CD4-positive, alpha-beta T cell treated with Interferon alpha-2 for 1 hour (primary cell): Measurements from ENCODE around the gene FAM124B.
"Not testable (repeated sequence)": the region's sequence is repeated elsewhere in the genome, so short reads cannot be mapped to it uniquely, and the experiment has no call there.

Experiments
- DNase-seq, 2 donors: peaks; one replicate each; pipeline ENCODE4 v3.0.0-alpha.2; 2020 to 2022

FAM124B gene

DNA sequence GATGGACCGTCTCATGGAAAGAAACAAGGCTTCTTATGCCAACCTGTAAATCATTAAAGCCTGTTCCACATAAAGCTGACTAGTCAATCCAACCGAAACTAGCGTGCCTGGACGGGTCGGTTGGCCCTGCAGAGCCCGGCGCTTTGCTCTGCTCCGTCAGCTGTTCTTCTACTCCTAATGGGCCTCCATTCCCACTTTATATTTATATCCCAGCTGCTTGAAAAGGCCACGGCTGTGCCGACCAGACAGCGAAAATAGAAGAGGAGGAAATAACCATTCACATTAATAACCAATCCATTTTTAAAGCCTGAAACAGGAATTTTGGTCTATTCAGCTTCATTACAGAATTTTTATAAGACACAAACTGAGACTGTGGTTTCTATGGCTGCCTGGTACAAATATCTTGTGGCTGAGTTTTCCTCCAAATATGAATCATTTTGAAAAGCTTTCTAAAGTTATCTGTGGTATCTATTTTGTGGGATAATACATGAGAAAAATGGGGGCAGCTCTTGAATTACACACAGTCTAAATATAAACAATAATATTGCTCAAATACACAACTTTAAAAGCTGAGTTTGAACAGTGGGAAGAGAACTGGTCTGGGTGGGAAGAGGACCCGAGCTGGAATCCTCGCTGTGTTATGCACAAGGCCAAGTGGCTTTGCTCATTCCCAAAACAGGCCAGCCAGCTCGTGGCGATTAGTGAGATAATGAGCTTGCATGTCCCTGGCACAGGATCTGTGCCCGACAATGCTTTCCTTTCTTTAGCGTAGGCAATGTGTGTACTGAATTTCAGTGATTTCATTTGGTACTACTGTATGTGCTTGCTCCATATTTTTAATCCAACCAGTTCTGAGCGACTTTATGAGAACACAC, 10.5 kb upstream of the FAM124B start:
- DNase-seq = no peak

DNA sequence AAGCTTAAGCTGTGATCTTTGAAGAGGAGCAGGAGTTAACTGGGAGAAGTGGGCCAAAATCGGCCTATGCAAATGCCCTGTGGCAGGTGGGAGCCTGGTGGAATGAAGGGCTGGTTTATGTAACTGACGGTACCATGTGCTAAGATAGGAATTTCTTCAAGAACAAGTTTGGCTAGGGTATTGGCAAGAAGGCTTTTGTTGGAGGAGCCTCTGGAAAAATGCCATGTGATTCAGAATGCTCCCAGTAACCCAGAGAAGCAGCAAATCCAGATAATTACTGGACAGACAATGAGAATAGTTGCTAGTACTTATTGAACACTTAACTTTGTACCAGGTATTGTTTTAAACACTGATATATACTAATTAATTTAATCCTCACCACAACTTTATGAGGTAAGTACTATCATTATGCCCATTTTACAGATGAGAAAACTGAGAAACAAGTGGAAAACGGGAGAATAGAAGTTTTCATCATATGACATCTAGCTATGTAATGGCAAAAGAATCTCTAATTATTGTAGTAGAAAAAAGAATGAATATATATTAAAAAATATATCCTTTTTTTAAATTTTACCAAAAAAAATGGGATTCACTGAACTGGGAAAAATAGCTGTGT, 9.1 kb upstream of the FAM124B start:
- DNase-seq = no peak

DNA sequence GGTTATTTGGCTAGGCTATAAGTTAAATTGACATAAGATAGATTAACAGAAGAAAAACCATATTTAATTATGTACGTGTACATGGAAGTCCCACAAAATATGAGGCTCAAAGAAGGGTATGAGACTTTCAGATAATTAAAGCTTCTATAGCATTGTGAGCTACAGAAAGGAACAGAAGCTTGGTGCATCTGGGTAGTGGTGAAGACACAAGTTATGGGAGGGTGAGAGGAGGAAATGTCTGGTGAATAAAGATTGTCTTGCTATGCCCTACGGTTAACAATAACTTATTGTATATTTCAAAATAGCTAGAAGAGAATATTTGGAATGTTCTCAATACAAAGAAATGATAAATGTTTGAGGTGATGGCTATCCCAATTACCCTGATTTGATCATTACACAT, 6.8 kb upstream of the FAM124B start:
- DNase-seq = no peak

DNA sequence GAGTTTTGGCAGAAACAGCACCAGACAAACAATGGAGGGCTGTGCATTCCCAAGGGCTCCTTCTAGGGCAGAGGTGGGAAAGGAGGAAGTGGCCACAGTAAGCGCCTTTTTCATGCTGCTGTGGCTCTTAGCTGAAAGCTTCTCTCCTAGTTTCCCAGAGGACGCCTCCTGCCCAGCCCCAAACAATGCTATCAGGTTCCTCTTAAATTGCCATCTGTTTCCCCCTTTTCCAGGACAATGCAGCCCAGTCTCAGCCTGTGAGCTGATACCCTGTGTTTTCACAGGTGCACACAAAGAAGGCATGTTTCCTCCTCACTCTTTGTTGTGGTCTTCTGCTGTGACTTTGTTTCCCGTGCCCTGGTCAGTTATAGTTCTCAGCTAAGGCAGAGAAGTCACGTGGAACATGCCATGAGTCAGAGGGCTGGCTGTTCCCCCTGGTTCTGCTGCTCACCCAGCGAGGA, 5.4 kb upstream of the FAM124B start:
- no peak for DNase-seq

DNA sequence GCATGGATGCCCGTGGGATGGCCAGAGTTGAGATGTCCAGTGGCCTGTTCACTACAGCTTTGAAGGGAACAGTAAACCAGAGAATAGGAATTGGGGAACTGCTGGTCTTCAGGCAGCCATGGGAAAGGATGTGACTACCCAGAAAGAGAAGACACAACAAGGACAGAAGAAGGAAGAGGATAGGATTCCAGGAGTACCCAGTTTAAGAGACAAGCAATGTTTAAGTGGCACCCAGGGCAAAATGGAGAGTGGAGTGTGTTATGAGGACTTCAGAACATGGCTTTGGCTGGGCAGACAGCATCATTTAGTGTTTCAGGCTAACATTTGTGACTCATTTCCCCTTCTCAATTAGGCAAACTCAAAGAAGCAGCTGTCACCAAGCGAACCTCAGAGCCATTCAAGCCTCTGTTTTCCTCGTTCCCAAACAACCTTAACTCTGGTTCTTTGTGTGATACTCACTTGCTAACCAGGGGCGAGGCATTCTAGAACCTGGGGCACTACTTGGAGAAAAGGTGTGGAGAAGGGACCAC, 4.0 kb upstream of the FAM124B start:
- no peak for DNase-seq

DNA sequence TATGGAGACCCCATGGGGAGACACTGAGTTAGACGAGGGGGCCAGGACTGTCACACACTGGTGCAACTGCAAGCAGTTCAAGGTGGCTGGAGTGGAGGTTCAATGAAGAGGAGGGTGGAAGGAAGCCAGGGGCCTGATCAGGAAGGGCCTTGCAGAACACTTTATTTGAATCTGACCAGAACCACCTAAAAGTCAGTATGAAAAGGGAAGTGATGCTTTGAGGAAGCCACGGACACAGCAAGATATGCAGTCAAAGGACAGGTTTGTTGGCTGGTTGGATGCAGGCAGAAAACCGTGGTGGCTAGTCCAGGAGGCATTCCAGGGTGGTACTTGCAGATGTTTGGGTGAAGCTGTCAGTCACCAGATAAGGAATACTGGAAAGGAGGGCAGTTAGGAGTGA, 3.5 kb upstream of the FAM124B start:
- DNase-seq = no peak

DNA sequence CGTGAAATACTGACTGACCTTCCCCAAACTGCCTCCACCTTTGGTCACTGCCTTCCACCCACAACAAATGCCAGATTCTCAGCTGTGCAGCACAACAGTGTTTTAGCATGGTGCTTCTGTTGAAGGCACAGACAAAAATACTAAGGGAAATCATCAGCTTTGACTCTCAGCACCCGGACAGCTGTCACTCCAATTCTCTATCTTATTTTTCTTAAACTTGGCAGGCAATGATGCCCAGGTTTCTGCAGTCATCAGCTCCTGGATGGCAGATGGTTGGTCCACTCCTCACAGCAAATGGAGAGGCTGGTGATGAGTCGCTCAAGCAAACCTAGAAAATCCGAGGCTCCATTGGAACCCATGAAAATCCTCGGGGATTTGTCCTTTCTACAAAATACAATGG, 2.9 kb upstream of the FAM124B start:
- no peak for DNase-seq

DNA sequence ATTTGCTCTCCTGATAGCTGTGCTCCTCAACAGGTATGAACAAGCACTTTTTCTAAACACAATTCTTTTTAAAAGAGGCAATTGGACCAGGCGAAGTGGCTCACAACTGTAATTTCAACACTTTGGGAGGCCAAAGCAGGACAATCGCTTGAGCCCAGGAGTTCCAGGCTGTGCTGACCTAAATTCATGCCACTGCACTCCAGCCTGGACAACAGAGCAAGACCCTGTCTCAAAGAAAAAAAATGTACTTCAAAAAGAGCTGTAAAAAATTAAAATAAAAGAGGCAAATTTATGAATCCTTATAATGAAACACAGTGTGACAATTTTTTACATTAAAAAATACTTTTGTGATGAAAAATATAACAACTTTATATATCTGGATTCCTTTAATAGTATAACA, 1.8 kb upstream of the FAM124B start:
- DNase-seq = no peak

DNA sequence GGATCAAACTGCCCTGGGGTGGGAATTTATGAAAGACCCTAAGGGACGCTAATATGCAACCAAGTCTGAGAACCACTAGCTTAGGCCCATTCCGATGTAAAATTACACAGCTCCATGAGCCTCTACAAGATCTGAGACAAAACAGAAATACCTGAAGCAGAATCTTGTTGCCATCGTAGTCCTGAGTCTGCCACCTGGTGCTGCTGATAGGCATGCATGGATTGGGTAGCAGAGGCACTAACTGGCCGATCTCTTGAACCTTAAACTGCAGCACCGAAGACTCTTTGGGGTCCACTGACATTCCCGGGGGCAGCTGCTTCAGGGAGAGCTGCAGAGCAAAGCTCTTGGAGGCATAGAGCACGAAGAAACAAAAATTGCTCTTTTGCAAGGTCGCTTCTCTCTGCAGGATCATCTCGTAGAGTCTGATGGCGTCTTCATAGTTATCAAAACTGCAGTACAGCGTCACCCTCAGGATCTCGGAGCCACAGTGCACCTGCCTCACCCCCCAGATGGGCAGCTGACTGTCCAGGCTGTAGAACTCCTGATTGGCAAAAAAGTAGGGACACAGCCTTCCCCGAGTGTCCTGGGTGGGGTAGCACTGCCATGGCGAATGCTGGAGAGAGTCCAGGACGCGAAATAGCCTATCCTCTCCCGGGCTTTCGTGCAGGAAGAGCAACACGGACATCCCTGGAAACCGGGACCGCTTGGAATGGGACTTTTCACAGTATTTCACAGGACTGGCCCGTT, 848 bp downstream of the FAM124B start:
- DNase-seq = no peak

DNA sequence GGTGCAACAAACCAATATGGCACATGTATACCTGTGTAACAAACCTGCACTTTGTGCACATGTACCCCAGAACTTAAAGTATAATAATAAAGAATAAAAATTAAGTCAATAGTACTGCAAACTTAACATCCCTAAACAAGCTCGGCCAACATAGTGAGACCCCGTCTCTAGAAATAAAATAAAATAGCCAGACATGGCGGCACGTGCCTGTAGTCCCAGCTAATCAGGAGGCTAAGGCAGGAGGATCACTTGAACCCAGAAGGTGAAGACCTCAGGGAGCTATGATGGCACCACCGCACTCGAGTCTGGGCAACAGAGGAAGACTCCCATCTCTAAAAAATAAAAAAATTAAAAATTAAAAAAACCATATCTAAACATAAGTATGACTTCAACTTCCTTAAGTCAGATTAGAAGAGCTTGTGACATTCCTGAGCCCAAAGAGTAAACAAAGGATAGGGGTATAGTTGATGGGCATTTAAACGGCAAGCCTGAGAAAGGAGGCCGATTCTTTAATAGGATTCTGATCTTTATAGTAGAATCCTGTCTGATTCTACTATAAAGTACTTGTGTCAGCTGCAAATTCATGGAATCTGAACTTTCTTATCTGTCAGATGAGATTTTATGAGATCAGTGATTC, 1.6 kb downstream of the FAM124B start:
- no peak for DNase-seq

DNA sequence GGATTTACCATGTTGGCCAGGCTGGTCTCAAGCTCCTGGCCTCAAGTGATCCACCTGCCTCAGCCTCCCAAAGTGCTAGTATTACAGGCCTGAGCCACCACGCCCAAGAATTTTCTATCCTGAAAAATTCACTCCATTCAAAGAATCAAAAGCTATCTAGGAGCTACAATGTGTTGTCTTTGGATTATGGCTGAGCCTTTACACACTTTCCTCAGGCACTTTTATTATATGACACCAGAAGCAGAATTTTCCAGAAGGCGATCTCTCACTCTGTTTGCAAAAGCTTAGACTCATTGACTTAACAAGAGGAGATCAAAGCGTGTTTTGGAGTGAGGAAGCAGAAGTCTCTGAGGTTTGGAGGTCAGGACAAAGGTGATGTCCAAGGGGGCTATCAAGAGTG, 3.6 kb downstream of the FAM124B start:
- no peak for DNase-seq

DNA sequence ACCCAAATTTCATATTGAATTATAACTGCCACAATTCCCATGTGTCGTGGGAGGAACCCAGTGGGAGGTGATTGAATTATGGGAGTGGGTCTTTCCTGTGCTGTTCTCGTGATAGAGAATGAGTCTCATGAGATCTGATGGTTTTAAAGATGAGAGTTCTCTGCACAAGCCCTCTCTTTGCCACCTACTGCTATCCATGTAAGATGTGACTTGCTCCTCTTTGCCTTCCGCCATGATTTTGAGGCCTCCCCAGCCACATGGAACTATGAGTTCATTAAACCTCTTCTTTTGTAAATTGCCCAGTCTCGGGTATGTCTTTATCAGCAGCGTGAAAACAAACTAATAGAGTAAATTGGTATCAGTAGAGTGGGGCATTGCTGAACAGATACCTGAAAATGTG, 4.8 kb downstream of the FAM124B start:
- not testable (repeated sequence) for DNase-seq

DNA sequence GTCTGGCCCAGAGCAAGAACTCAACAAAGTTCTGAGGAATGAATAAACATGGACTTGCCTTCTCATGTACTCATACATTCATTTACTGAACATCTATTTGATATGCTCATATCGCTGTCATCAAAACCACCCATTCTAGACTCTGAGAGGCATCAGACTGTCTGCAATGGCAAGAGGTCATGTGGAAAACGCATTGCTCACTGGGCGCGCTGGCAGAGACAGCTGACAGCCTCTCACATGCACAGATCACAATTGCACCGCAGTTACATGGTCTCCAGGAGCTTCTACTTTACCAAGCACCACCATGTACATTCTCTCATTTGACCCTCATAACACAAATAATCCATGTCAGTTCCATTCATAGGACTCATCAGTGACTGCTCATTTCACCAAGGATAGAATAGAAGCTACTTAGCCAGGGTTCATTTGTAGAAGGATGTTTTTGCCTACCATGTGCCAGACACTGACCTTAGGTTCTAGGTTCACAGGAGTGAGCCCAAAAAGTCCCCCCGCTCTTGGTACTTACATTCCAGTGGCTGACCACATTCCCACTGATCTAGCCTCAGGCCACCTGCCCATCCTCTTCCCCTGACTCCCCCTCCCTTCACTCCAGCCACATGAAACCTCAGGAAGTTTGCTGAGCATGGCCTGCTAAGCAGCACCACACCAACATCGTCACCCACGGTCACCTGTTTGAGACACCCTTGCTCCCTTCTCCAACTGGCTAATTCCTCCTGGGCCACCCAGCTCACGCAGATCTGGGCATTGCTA, 6.1 kb downstream of the FAM124B start:
- DNase-seq = no peak

DNA sequence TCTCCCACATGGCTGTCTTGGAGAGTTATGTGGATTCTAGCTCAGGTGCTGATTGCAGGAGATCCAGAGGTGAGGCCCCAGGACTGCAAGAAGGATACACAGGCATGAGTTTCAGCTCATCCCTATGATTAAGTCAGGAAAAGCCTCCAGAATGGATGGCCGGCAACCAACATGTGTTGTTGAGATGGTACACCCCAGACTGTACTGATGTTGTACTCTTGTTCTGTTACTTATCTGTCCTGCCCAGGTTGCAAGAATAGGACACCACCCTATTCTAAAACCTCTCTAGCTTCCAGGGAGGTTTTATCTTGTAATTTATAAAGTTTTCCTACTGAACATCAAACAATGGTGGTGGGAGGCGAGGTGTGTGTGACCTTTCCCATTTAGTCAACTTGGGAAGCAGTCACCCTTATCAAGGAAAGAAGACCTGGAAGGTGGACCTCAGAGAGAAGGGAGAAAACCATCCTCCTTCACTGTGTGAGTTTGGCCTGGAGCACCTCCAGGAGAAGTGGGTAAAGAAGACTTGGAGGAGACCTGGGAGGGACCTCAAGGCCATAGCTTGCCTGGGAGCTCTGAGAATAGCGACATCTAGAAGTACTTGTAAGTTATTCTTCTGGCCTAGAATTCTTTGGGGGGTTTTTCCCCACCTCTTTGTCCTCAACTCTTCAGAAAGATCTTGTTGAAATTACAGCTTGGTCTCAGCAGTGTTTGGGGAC, 8.6 kb downstream of the FAM124B start:
- DNase-seq = no peak

DNA sequence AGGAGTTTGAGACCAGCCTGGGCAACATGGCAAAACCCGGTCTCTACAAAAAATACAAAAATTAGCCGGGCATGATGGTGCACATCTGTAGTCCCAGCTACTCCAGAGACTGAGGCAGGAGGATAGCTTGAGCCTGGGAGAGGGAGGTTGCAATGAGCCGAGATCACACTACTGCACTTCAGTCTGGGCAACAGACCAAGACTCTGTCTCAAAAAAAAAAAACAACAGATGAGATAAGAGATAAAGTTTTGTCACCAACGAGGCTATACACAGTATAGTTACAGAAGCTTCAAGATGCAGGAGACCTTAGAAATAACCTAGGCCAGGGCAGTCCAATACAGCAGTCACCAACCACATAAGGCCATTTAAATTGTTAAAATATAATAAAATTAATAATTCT, 9.4 kb downstream of the FAM124B start:
- DNase-seq = no peak

DNA sequence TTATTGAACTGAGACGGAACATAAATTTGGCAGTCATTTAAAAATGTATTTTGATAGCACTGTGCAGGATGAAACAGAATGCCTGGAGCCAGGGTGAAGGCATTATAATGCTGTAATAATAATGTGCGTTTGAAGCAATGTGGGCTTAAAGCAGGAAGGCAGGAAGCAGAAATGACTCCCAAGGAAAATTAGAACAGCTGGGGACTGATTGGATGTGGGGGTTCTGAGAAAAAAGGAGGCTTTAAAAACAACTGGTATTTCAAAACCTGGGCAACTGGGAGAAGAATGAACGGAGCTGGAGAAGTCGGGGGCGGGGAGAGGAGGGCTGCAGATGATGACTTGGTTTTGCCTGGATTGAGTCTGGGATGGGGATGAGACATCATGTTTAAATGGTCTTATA, 12.6 kb downstream of the FAM124B start:
- no peak for DNase-seq

DNA sequence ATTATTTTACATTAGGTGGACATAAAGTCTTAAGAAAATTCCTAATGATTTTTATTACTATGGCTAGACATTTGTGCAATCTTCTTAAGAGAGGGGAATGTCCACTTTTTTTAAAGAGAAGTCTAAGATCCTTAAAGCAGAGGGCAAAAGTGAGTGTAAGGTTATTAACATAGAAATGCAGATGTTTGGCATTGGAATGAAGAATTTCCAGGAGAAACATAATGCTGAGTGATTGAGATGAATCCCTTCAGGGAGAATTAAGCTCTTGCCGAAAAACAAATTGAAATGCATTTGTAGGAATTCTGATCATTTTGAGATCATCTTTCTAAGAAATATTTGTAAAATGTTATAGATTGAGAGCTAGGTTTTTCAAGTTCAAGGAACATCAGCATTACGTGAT, 15.0 kb downstream of the FAM124B start:
- DNase-seq = no peak

DNA sequence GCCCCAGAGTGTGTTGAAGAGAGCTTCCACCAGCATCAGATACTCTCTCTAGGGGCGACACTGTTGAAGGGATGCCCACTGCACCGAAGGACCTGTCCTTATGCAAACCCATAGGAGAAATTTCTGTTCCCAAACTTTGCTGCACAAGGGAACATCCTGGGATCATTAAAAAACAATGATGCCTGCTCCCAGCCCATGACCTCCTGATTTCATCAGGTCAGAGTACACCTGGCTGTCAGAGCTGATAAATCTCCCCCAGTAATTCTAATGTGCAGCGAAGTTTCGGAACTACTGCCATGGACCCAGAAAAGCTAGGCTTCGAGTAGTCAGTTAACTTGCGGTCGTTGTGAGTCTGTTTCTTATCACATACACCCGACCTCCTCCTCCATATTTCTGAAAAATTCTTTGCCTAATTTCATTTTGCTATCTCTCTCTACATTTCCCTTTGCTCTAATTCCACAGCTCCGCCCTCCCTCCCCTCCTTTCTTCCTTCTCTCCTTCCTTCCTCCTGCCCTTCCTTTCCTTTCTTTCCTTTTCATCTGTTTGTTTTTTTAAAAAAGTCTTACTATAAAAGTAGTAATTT, 18.8 kb downstream of the FAM124B start:
- no peak for DNase-seq

DNA sequence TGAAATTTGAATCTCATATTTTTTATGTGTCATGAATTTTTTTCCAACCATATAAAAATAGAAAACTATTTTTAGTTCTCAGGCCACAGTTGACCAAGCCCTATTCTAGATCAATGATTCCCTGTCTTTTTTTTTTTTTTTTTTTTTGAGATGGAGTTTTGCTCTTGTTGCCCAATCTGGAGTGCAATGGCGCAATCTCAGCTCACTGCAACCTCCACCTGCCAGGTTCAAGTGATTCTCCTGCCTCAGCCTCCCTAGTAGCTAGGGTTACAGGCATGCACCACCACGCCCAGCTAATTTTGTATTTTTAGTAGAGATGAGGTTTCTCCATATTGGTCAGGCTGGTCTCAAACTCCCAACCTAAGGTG, 19.6 kb downstream of the FAM124B start:
- not testable (repeated sequence) for DNase-seq

DNA sequence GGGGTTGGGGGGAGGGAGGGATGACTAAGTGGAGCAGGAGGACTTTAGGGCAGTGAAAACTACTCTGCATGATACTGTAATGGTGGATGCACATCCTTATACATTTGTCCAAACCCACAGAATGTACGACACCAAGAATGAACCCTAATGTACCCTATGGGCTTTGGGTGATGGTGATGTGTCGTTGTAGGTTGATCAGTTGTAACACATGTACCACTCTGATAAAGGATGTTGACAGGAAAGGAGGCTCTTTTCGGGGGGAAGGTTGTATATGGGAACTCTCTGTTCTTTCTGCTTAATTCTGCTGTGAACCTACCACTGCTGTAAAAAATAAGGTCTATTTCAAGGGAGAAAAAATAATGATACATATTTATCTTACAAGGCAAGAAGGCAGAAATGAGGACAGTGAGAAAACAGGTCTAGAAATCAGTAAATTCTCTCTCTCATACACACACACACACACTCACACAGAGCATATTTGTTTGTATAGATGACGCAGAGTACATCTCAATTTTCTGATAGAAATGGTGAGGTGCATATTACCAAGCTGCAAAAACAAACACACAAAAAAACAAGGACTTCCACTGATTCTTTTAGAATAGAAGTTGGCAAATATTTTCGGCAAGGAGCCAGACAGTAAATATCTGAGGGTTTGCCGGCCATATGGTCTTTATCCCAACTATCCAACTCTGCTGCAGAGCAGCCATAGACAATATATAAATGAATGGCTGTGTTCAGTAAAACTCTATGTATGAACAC, 20.2 kb downstream of the FAM124B start:
- DNase-seq = no peak
